Activated CD4-positive, alpha-beta T cell treated with anti-CD3 and anti-CD28 coated beads, Interleukin-2, Interleukin-6, amounts not matched to agents 100 ng/mL and 50 ng/mL, durations not matched to agents 16 hours and 8 hours (primary cell): ENCODE measurements around the gene MIB2.

Source experiments
- DNase-seq: peaks from one replicate; pipeline ENCODE4 v3.0.0-alpha.2; 2020

The MIB2 gene

DNA sequence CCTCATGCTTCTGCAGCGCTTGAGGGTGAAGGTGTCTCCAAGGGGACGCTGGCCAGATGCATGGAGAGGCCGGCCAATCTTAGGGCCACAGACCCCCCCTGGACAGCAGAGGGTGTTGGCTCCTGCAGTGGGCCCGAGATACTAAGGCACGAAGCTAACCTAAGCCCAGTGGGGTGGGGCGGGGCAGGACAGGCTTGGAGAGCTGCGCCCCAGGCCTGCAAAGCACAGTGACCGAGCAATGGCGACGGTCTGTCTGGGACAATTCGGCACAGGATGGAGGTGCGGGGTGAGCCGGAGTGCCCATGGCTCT lies 16.6 kb upstream of the MIB2 start:
- no peak for DNase-seq

DNA sequence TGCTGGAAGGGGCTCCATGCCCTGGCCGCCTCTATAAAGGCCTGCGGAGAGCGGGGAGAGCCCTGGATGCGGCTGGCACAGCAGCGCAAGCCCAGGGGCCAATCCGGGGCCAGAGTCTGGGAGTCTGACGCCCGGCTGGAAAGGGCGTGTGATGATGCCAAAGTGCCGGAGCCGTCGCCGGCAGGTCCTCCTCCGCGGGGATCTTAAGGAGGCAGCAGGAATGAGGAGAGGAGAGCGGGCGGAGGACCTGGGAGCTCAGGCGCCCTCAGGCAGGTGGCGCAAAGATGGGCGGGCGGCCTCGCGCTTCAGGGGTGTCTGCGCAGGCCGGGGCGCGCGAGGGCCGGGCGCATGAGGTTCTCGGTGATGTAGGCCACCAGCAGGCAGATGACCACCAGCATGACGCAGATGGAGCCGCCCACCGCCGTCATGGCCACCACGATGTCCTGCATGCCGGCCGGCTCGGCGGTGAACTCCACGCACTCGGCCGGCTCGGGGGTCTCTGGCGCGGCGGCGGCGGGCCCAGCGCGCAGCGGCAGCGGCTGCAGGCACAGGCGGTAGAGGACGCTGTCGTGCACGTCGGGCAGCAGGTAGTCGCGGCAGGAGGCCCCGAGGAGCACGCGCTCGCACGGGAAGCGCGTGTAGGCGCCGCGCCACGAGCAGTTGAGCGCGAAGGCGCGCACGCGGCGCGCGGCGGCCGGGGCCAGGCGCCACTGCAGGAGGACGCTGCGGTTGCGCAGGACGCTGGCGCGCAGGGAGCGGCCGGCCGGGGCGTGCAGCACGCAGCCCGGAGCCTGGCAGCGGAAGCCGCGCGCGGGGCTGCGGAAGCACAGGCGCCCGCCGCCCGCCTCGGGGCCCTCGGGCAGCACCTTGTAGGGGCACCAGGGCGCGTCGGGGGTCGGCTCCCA lies 16.0 kb upstream of the MIB2 start:
- DNase-seq: peak; percentile 44

DNA sequence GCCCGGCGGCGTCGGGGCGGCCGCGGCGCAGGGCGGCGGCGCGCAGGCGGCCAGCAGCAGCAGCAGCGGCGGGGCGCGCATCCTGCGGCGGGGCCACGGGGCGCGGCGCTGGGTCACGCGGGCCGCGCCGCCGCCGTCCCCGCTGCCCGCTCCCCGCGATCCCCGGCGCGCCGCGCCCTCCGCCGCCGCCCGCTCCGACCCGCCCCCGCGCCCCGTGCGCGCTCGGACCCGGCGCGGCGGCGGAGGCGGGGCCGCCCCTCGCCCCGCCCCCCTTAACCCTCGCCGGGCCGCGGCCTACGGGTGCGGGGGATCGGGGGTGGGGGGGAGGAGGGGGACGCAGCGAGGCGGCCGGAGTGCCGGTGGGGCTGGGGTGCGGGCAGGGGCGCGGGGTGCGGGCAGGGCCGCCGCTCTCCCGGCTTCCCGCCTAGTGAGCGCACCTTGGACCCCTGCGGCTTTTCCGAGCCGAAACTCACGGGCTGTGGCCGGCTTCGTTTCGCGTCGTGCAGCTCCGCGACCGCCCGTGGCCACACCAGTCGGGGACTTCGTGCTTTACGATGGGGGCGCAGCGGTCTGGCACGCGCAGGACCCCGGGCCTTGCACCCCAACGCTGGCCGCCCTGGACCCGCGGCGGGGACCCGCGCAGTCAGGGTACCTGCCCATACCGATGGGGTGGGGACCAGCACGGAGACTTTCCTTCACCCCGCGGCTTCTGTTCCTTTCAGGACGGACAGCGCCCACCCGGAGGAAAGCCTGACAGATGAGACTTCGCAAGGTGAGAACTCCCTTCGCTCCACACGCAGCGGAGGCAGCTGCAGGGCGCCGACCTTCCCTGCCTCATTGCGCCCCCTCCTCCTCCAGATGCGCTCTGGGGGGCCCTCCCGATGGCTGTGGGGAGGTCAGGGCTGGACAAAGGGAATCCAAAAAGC lies 15.1 kb upstream of the MIB2 start, which contains the start of gene FNDC10:
TSS of gene FNDC10 (minus strand) at position 201 of the 926 bp plus-strand sequence. CDS start at position 81, 120 bp downstream.
- no peak for DNase-seq

DNA sequence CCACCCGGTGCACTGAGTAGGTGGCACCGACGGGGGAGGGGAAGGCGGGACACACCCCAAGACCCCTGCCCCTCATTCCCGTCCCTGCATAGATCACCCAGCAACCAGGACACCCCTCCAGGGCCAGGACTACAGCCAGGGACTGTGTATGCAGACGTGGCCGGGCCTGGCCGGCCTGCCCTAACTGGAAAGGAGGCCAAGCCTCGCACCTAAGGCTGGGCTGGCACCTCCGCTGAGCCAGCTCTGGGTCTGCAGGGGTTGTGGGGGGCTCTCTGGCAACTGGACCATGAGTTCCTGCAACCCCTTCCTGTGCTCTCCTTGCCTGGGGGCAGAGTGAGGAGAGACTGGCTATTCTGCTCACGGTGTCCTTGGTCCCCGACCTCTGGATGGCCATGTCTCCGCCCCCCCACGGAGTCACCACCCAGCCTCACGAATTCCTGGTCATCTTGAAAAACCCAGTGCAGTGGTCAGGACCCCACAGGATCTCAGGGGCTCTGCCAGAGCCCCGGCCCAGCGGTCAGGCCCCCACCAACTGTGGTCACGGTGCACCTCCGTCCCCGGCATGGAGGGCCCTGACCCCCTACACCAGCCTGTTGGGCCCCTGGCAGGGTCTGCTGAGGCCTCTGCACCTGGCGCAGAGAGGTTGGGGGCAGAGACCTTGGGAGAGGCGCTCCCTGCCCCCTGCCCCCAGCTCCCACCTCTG lies 14.3 kb upstream of the MIB2 start:
- no peak for DNase-seq

DNA sequence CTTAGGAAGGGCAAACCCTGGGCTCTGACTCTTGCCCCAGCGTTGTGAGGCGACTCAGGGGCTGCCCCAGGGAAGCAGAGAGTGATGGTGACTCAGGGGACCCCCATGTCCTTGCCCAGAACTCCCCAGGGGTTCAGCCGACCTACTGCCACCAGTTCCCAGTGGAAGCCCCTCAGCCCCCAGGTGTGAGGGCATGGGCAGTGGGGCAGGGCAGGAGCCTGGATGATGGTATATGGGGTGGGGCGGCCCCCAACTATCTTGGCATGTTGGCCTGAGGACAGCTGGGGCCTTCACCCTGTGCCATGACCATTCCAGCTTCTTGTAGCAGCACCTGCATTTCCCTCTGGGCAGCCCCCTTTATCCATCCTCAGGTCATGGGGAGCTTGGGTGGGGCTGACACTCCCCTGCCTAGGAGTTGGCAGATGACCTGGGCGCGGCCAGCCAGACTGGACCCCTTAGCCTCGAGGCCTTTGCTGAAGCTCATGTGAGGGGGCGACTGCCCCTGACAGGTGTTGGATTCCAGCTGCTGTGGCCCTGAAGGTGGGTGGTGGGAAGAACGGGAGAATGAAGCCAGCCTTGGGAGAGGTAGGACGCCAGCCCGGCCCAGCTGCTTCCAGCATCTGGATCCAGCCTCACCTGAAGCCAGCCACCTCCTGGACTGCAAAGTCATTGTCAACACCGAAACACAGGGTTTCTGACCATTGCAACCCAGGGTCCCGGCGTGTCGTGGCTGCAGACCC lies 13.6 kb upstream of the MIB2 start:
- no peak for DNase-seq

DNA sequence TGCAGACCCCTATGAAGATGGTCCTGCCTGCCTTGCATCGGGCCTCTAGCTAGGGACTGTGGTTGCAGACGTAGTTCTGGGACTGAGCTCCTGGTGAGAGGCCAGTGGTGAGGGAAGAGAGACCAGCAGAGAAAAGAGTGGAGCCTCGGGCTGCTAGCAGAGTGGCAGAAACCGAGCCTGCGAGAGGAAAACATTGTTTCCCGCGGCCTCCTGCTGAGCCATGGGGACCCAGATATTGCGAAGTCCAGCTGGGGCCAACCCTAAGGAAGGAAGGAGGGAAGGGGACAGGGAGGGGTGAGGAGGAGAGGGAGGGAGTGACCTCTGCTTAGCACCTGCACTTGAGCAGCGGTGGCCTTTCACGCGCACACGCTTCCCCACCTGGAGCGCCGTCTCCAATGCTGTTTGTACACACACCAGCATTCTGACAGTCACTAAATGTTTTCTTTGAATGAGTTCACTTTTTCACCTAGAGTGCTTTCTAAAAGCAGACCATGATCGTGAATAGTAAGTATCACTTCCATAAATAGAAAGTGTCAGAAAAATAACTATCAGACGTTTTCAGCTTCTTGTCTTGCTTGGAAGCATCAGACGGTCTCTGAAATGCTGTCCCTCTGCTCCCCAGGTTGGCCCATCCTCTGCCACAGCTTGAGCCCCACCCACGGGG lies 12.9 kb upstream of the MIB2 start:
- no peak for DNase-seq

DNA sequence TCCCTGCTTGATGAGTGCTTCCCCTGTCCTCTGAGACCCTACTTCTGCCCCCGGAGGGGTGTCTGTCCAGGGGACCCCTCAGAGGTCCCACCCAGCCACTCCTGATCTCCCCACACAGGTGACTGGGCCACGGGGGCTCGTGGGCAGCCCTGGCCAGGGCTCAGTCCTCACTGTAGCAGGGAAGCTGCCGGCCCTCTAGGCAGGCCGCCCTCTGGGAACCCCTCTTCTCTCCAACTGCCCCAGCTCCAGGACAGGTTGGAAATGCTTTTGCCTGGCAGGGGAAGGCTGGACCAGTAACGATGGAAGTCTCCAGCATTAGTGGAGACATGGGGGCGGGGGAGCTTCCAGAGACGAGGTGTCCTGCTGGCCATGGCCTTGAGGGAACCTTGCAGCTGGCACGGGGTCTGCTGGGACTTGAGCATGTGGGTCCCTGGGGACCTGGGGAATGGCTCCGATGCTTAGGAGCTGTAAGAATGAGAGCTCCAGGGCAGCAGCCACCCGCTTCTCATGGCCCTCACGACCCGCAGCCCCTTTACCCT lies 12.3 kb upstream of the MIB2 start:
- DNase-seq: no peak

DNA sequence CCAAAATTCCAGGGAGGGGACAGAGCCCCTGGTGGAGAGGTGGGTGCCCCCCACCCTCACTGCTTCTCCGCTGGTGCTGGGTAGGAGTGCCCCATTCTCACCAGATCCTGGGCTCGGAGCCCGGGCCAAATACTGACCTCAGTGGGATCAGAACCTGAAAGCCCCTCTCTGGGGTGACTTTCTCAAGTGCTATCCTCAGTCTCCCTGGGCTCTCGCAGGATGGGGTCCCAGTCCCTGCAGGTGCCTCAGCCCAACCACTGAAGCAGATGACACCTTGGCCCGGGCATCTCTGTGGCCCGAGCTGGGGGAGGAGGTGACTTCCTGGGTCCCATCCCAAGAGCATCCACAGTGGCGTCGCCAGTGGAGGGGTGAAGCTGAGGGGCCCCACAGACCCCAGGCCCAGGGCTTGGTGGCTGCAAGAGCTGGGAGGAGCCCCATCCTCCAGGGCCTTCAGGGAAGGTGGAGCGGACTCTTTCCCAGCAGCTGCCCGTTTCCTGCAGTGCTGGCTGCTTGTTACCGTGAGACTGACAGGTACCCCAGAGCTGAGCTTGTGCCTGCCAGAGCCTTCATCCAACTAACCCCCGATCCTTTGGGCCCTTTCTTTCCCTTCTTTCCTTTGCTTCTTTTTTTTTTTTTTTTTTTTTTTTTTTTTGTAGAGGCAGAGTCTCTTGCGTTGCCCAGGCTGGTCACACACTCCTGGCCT lies 11.5 kb upstream of the MIB2 start:
- no peak for DNase-seq

DNA sequence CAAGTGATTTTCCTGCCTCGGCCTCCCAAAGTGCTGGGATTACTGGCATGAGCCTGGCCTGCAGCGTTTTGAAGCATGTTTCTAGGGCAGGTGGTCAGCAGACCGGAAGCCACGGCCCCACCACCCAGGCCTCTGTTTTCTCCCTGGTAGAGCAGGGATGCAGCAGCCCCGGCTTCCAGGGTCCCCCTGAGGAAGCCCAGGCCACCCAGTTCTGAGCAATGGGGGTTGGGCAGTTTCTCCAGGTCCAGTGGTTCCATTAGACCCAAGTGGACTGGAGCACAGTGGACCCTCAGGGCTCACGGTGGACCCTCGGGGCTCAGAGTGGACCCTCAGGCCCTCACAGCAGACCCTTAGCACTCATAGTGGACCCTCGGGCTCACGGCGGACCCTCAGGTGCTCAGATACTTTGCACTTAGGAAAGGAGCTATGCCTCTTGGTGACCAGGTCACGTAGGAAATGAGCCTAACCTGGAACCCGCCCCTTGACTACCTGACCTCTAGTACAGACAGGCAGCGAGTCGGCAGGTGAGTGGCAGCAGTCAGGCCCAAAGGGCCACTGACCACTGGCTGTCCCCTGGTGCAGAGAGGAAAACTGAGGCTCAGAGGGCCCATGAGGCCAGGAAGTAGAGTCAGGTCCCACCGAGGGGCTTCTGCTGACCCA lies 10.8 kb upstream of the MIB2 start:
- no peak for DNase-seq

DNA sequence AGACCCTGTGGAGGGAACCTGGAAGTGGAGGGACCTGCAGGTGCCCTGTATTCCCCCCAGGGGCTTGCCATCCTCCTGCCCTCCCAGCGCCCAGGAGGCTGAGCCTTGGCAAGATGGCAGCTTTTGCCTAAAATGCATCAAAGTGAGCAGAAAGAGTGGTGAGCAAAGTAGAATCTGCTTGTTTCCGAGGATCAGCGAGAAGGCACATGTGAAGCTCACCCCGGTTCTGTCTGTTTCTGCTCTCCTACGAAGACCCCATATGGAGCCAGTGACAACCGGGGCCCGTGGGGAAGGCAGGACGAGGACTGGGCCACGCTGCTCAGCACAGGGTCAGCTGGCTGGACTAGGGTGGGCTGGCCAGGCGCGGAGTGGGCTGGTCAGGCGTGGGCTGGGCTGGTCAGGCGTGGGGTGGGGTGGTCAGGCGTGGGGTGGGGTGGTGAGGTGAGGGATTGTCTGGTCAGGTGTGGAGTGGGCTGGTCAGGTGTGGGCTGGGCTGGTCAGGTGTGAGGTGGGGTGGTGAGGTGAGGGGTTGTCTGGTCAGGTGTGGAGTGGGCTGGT lies 10.2 kb upstream of the MIB2 start:
- DNase-seq: no peak

DNA sequence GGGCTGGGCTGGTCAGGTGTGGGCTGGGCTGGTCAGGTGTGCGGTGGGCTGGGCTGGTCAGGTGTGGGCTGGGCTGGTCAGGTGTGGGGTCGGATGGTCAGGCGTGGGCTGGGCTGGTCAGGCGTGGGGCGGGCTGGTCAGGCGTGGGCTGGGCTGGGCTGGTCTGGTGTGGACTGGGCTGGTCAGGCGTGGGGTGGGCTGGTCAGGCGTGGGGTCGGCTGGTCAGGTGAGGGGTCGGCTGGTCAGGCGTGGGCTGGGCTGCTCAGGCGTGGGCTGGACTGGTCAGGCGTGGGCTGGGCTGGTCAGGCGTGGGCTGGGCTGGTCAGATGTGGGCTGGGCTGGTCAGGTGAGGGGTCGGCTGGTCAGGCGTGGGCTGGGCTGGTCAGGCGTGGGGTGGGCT lies 9.6 kb upstream of the MIB2 start:
- no peak for DNase-seq

DNA sequence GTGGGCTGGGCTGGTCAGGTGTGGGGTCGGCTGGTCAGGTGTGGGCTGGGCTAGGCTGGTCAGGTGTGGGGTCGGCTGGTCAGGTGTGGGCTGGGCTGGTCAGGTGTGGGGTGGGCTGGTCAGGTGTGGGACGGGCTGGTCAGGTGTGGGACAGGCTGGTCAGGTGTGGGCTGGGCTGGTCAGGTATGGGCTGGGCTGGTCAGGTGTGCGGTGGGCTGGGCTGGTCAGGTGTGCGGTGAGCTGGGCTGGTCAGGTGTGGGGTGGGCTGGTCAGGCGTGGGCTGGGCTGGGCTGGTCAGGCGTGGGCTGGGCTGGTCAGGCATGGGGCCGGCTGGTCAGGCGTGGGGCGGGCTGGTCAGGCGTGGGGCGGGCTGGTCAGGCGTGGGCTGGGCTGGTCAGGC lies 9.1 kb upstream of the MIB2 start:
- DNase-seq: no peak

DNA sequence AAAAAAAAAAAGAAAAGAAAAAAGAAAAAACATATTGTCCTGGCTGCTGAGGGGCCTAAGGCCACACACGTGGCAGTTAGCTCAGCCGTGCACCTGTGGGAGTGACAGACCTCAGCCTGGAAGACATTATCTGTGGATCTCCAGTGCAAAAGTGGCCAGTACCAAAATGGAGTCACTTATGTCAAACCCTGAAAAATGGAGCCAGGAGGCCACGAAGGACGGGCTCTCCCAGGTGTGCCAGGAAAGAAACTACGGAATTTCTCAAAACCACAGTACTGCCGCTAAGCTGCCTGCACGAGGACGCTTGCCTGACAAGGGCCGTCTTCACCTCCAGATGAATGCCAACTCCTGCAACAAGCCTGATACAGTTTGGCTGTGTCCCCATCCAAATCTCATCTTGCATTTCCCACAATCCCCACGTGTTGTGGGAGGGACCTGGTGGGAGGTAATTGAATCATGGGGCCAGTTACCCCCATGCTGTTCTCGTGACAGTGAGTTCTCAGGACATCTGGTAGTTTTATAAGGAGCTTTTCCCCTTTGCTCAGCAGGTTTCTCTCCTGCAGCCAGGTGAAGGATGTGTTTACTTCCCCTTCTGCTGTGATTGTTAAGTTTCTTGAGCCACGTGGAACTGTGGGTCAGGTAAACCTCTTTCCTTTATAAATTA lies 5.3 kb upstream of the MIB2 start:
- no peak for DNase-seq

DNA sequence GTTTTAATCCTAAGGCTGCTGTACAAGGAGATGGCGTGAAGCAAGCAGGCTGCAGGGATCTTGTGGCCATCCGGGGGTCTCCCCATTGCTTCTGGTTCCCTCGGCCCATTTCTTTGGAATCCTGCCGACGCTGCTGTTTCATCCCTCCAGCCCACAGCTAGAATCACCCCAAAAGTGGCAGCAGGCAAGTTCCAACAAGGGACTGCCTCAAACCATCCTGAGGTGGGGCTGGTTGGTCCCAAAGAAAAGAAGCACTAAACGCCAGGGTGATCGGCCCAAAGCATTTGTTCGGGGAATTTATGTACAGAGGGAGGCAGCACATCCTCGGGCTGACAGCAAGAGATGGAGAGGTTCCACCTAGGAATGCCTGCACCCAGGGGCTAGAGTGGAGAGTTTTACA lies 4.5 kb upstream of the MIB2 start:
- no peak for DNase-seq

DNA sequence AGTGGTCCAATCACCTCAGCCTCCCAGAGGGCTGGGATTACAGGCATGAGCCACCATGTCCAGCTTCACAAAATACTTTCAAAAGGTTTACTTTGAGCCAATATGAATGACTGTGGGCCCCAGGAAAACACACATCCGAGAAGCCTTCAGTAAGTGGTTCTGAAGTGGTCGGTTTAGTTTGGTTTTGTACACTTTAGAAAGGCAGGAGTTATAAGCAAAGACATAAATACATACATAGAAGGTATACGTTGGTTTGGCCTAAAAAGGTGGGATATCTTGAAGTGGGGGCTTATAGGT lies 3.2 kb upstream of the MIB2 start:
- DNase-seq: no peak

DNA sequence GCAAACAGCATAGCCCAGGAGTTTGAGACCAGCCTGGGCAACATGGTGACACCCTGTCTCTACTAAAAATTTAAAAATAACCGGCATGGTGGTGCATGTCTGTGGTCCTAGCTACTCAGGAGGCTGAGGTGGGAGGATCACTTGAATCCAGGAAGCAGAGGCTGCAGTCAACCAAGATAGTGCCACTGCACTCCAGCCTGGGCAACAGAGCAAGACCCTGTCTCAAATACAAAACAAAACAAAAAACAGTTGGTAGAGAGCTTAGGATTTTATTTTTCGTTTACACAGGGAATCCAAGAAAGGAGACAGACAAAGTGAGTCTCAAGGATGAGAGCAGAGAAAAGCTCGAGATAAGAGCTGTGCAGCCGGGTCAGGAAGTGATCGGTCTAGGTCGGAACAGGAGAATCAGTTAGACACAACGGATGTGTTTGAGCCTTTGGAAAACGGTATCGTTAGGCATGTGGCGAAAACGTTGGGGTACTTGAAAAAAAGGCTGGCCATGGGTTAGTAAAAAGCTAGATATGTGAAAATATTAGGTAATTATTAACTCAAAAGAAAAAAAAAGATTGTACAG lies 1.7 kb upstream of the MIB2 start:
- no peak for DNase-seq

DNA sequence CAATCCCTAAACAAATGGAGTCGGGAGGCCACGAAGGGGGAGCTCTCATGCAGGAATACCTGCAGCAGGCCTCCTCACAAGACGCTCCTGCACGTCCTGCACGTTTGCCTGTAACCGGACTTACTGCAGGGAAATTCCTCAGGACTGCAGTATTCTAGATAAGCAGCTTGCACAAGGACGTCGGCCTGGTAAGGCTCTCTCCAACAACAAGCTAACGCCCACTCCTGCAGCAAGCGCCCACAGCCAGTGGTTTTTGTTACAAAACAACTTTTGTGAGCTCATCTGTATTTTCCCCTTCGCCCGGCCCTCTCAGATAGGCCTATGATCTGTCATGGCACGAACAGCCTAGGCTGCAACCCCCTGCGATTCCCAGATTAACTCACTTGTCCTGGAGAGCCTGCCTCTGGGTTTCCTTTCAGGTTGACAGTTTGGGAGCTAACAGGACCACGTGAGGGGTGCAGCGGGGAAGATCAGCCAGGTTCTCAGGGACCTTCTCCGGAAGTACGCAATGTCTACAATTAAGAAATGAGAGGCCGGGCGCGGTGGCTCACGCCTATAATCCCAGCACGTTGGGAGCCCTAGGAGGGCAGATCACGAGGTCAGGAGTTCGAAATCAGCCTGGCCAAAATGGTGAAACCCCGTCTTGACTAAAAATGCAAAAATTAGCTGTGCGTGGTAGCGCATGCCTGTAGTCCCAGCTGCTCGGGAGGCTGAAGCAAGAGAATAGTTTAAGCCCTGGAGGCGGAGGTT lies 921 bp upstream of the MIB2 start:
- peak; percentile 55 for DNase-seq

DNA sequence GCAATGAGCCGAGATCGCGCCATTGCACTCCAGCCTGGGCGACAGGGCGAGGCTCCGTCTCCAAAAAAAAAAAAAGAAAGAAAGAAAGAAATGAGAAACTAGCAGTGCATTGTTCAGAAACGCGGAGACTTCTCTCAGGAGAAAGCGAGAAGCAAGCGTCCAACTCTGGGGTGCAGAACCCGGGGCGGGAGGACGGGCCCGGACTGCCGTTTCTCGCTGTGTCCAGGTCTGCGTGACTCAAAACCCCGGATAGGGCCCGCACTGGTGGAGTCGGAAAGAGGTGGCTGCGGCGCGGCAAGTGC lies 395 bp upstream of the MIB2 start:
- DNase-seq: no peak
